Measurements from ENCODE around the gene MTCH1. TPM values are rescaled to one million over a fixed set of nuclear protein-coding genes. Genes with fewer than 3 reads are reported as not detected.

MTCH1 gene
- total RNA-seq, 4 donors from 2014 or later, result 127 to 186 (median 158) TPM

GRCh38 chr6:36980876-36981619 lies 4.9 kb downstream of the MTCH1 start:
- Histone ChIP-seq H3K27me3 (no peaks in the 10 kb centered on the region), H3K4me3 (no peak overlapping the region), H3K36me3 (peaks cover 0 to 29% (median 0%) of the 10 kb centered on the region in 3 donors), H3K4me1 (peaks cover 0 to 47% (median 0%) of the 10 kb centered on the region in 4 donors), H3K27ac (no peak overlapping the region), H3K9me3 (no peaks in the 10 kb centered on the region)
- DNase-seq, result no peak
- no peak for TF ChIP-seq POLR2A (IDR thresholded peaks at IDR 0.05)

DNA sequence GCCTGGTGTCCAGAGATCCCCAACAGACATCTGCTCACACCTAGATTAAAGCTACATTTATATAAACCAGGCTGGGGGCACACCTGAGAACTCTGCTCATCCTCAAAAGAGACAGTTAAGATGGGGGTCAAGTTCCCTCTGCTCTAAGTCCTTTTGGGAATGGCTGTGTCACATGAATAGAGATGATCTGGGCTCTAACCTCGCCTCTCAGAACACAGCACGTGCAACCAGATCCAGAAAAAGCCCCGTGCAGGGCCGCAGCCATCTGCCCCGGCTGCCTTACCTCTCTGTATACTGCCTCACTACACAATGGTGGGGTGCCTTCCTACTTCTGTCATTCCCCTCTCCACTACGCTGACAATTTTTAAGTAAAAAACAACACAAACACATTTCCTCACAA lies 5.9 kb downstream of the MTCH1 start:
- no peaks in the 10 kb centered on the region for H3K9me3 ChIP-seq
- H3K4me1 ChIP-seq, result peaks cover 0 to 47% (median 0%) of the 10 kb centered on the region in 4 donors
- TF ChIP-seq POLR2A (IDR thresholded peaks at IDR 0.05), result no peak
- TF ChIP-seq, protein P1, sequence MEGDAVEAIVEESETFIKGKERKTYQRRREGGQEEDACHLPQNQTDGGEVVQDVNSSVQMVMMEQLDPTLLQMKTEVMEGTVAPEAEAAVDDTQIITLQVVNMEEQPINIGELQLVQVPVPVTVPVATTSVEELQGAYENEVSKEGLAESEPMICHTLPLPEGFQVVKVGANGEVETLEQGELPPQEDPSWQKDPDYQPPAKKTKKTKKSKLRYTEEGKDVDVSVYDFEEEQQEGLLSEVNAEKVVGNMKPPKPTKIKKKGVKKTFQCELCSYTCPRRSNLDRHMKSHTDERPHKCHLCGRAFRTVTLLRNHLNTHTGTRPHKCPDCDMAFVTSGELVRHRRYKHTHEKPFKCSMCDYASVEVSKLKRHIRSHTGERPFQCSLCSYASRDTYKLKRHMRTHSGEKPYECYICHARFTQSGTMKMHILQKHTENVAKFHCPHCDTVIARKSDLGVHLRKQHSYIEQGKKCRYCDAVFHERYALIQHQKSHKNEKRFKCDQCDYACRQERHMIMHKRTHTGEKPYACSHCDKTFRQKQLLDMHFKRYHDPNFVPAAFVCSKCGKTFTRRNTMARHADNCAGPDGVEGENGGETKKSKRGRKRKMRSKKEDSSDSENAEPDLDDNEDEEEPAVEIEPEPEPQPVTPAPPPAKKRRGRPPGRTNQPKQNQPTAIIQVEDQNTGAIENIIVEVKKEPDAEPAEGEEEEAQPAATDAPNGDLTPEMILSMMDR (IDR thresholded peaks at IDR 0.05), result no peak
- no peak overlapping the region for H3K4me3 ChIP-seq
- no peaks in the 10 kb centered on the region for H3K27me3 ChIP-seq
- no peak overlapping the region for H3K27ac ChIP-seq
- DNase-seq, result no peak
- peaks cover 0 to 38% (median 0%) of the 10 kb centered on the region in 3 donors for H3K36me3 ChIP-seq

DNA sequence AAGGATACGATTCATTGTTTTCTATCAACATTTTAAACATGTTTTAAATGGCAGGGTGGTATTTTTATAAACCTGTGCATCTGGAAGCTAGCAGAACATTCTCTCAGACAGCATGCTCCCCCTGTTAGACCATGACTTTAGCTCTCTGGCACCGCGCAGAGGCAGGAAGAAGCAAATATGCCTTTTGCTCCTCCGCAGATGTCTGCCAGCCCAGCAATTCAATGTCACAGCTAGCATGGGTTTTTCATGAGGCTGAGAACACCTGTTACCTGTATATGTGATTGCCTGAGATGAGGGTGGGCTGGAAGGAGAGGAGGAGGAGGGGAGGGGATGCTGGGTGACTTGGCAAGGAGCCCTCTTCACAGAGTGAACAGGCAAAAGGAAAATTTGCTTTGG lies 6.7 kb downstream of the MTCH1 start:
- Histone ChIP-seq H3K27ac (no peak overlapping the region), H3K4me1 (peaks cover 0 to 39% (median 0%) of the 10 kb centered on the region in 4 donors), H3K9me3 (no peaks in the 10 kb centered on the region), H3K36me3 (peaks cover 0 to 46% (median 0%) of the 10 kb centered on the region in 3 donors), H3K4me3 (no peak overlapping the region), H3K27me3 (no peaks in the 10 kb centered on the region)
- TF ChIP-seq POLR2A (IDR thresholded peaks at IDR 0.05), result no peak
- TF ChIP-seq, protein P1 (IDR thresholded peaks at IDR 0.05), result peak in 4 of 6 experiments; percentile 29 to 54 (median 43)
- peak in 1 of 3 donors; percentile 55 for DNase-seq

- DNase-seq, result no peak
- Histone ChIP-seq H3K27ac (no peak overlapping the region), H3K9me3 (no peaks in the 10 kb centered on the region), H3K4me1 (peaks cover 0 to 33% (median 0%) of the 10 kb centered on the region in 4 donors), H3K4me3 (no peak overlapping the region), H3K27me3 (no peaks in the 10 kb centered on the region), H3K36me3 (peaks cover 0 to 53% (median 0%) of the 10 kb centered on the region in 3 donors)
- TF ChIP-seq POLR2A (IDR thresholded peaks at IDR 0.05), result no peak
- TF ChIP-seq, protein P1 (IDR thresholded peaks at IDR 0.05), result no peak
Measured at GRCh38 chr6:36978421-36979346, 7.3 kb downstream of the MTCH1 start.

DNA sequence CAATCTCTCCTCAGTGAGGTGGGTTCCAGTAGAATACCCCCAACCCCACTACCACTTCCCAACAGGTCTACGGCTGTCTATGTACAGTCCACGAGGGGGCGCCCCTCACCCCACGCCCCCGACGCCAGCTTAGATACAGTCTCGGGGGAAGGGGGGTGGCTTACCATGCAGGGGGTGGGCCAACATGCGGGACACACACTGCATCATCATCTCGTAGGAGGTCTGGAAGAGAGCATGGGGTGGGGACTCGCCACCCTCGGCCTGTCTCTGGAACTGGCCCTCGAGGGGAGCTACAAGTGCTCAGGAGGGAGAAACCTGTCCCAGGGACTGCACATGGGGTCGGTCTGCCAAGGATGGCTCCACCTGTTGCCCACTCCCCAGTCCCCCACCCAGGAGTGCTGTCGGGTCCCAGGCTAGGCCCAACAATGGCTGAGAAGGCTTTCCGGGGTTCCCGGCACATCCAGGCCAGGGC lies 8.5 kb downstream of the MTCH1 start:
- no peaks in the 10 kb centered on the region for H3K9me3 ChIP-seq
- TF ChIP-seq, protein P1 (IDR thresholded peaks at IDR 0.05), result peak in 4 of 6 experiments; percentile 13 to 46 (median 28)
- no peak for TF ChIP-seq POLR2A (IDR thresholded peaks at IDR 0.05)
- no peak overlapping the region for H3K27ac ChIP-seq
- H3K27me3 ChIP-seq, result no peaks in the 10 kb centered on the region
- peaks cover 0 to 65% (median 0%) of the 10 kb centered on the region in 3 donors for H3K36me3 ChIP-seq
- no peak overlapping the region for H3K4me3 ChIP-seq
- H3K4me1 ChIP-seq, result peaks cover 0 to 23% (median 0%) of the 10 kb centered on the region in 4 donors
- DNase-seq, result peak in 1 of 3 donors; percentile 47

Data from Peyer's patch (tissue), 4 donors.